SU-DHL-6 (cell line): ENCODE data around the gene DGKB.

ENCODE experiments used
- EZH2phosphoT487 ChIP-seq: fragments of 200-600 bp; sonication (generic), shearing (Covaris generic); conservative IDR thresholded peaks from 2 replicates; pipeline ENCODE4 v1.6.1; 2018; ENCODE audit warnings: mild to moderate bottlenecking, antibody characterized with exemption, low read length, moderate library complexity, mixed read lengths
- TF ChIP-seq, protein P1 (sequence below): fragments of 200-600 bp; sonication (generic); IDR thresholded peaks from one replicate; pipeline ENCODE4 v1.5.1; 2017; ENCODE audit warnings: antibody characterized with exemption, mild to moderate bottlenecking, low read length, moderate library complexity; ENCODE audit not compliant: insufficient read depth, poor library complexity, severe bottlenecking

DNA sequence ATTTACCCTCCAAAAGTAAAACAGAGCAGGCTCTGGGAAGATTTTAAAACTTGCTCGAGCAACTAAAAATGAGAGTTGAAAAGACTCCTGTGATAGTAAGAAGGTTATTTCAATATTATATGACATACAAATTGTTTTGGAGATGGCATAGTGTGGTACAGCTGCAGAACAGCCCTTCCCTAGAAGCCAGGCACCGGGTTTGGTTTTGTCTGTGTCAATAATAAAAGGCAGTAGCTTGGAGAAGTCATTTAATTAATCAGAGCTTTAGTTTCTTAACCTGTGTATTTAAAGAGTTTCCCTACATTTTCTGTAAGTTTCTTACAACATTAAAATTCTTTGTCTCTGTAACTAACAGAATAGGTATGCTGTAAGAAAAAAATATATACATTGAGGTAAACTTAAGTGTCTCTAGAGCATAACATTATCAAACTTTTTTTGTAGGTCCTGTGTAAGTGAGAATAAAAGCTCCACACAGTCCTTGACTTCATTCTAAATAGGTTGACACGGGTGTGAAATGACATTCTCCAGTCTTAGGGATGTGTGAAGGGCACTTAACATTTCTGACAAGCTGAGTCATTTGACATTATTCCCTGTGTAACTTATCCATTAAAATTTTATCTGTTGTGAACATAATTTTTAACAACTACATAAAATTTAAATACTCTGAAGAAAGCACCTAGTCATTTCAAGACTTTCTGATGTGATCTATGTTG is 488.1 kb downstream of the DGKB start:
- TF ChIP-seq, protein P1, sequence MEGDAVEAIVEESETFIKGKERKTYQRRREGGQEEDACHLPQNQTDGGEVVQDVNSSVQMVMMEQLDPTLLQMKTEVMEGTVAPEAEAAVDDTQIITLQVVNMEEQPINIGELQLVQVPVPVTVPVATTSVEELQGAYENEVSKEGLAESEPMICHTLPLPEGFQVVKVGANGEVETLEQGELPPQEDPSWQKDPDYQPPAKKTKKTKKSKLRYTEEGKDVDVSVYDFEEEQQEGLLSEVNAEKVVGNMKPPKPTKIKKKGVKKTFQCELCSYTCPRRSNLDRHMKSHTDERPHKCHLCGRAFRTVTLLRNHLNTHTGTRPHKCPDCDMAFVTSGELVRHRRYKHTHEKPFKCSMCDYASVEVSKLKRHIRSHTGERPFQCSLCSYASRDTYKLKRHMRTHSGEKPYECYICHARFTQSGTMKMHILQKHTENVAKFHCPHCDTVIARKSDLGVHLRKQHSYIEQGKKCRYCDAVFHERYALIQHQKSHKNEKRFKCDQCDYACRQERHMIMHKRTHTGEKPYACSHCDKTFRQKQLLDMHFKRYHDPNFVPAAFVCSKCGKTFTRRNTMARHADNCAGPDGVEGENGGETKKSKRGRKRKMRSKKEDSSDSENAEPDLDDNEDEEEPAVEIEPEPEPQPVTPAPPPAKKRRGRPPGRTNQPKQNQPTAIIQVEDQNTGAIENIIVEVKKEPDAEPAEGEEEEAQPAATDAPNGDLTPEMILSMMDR = no peak
- no peak for TF ChIP-seq EZH2phosphoT487
